ENCODE data around the gene TDG. TPM values are rescaled to one million over a fixed set of nuclear protein-coding genes. Genes with fewer than 3 reads are reported as not detected.
A peak's percentile ranks its signal among the peaks of the same experiment; 100 is the strongest.

The TDG gene
- polyA plus RNA-seq, 3 donors = 12.6 to 22.4 (median 20.1) TPM

DNA sequence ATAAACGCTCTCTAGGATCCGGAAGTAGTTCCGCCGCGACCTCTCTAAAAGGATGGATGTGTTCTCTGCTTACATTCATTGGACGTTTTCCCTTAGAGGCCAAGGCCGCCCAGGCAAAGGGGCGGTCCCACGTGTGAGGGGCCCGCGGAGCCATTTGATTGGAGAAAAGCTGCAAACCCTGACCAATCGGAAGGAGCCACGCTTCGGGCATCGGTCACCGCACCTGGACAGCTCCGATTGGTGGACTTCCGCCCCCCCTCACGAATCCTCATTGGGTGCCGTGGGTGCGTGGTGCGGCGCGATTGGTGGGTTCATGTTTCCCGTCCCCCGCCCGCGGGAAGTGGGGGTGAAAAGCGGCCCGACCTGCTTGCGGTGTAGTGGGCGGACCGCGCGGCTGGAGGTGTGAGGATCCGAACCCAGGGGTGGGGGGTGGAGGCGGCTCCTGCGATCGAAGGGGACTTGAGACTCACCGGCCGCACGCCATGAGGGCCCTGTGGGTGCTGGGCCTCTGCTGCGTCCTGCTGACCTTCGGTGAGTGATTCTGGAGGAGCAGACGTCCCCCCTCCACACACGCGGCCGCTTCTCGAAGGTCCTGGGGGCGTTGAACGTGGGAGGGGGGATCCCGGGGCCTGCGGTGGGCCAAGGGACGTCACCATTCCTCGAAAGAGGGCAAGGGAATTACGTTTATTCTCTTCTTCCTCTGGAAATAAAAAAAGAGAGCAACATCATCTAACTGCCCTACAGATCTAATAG is 35.5 kb upstream of the TDG start, which contains the start of gene HSP90B1:
TSS of gene HSP90B1 (plus strand) at position 377 of the 753 bp plus-strand sequence. CDS start at position 483, 106 bp downstream.
- Mint-ChIP-seq H3K36me3 (peaks cover 21 to 27% of the 10 kb centered on the region in 2 donors), H3K27me3 (ENCODE audit: low read depth in 3 of 3) (peaks cover 0 to 3% (median 2%) of the 10 kb centered on the region in 3 donors), H3K27ac (peak within 1 kb of the TSS; percentile 95 to 99 (median 98)), H3K9me3 (no peaks in the 10 kb centered on the region), H3K4me3 (peak within 1 kb of the TSS; percentile 95 to 99), H3K4me1 (peaks cover 37% of the 10 kb centered on the region)
- intact Hi-C loops (cut with micrococcal nuclease) = loop anchor here (2.0 to 10.0 kb wide), 5 partner anchors 27 to 1185 kb away; partner anchors contain the start of genes NFYB (in 2 of the 2), HCFC2 (in 1 of the 2) and TDG (in 1 of the 2)
- TF ChIP-seq, protein P1, sequence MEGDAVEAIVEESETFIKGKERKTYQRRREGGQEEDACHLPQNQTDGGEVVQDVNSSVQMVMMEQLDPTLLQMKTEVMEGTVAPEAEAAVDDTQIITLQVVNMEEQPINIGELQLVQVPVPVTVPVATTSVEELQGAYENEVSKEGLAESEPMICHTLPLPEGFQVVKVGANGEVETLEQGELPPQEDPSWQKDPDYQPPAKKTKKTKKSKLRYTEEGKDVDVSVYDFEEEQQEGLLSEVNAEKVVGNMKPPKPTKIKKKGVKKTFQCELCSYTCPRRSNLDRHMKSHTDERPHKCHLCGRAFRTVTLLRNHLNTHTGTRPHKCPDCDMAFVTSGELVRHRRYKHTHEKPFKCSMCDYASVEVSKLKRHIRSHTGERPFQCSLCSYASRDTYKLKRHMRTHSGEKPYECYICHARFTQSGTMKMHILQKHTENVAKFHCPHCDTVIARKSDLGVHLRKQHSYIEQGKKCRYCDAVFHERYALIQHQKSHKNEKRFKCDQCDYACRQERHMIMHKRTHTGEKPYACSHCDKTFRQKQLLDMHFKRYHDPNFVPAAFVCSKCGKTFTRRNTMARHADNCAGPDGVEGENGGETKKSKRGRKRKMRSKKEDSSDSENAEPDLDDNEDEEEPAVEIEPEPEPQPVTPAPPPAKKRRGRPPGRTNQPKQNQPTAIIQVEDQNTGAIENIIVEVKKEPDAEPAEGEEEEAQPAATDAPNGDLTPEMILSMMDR (IDR thresholded peaks at IDR 0.05) = no peak
- peaks cover 19 to 31% of the 10 kb centered on the region in 2 donors for H3K36me3 ChIP-seq (replicated peaks in 1 of 2; ENCODE audit: control insufficient read depth in 1 of 2, insufficient read depth in 2 of 2, low read length in 2 of 2)
- peak; percentile 100 for DNase-seq
- H2AFZ ChIP-seq (ENCODE audit: insufficient read depth, low read depth, low read length, poor library complexity, severe bottlenecking) = peak within 1 kb of the TSS; percentile 96
- H3K27ac ChIP-seq (ENCODE audit: low read depth in 1 of 2, low read length in 2 of 2) = peak within 1 kb of the TSS; percentile 92 to 97
- H3K79me2 ChIP-seq (ENCODE audit: insufficient read depth, low read length) = peaks cover 51% of the 10 kb centered on the region
- no peaks in the 10 kb centered on the region for H3K27me3 ChIP-seq (ENCODE audit: control insufficient read depth in 2 of 2, insufficient read depth in 2 of 2, low read length in 2 of 2)
- H3K9ac ChIP-seq (ENCODE audit: insufficient read depth, low read length, poor library complexity, severe bottlenecking) = peak within 1 kb of the TSS; percentile 98
- H4K20me1 ChIP-seq (ENCODE audit: insufficient read depth, low read length) = peaks cover 42% of the 10 kb centered on the region
- peak within 1 kb of the TSS; percentile 77 to 93 (median 79) for H3K4me3 ChIP-seq (replicated peaks in 1 of 3; ENCODE audit: low read depth in 2 of 3, low read length in 3 of 3)
- under 1% methylated on average over 35 of the region's 56 CpGs for WGBS (ENCODE audit: insufficient coverage)
- H3K4me1 ChIP-seq (ENCODE audit: control insufficient read depth in 1 of 2, insufficient read depth in 2 of 2, low read length in 2 of 2) = peaks cover 35 to 44% of the 10 kb centered on the region in 2 donors
- peak within 1 kb of the TSS; percentile 98 for H3K4me2 ChIP-seq (replicated peaks; ENCODE audit: extremely low read depth, low read length, poor library complexity, severe bottlenecking)
- no peaks in the 10 kb centered on the region for H3K9me3 ChIP-seq (replicated peaks in 1 of 2; ENCODE audit: control insufficient read depth in 1 of 2, insufficient read depth in 1 of 2, low read length in 2 of 2)
